Activated B cell treated with CpG ODN at 0.5 μM for 24 hours (primary cell): Measurements from ENCODE around the gene ALK. TPM values are rescaled to one million over a fixed set of nuclear protein-coding genes. Genes with fewer than 3 reads are reported as not detected.

ENCODE experiments used
- ATAC-seq: fragments of 200-7000 bp; cut with Tn5 transposase; one replicate; pipeline ENCODE4 v1.10.0; 2021; ENCODE audit warnings: low read depth, mild to moderate bottlenecking, moderate library complexity
- CTCF ChIA-PET: fragments of 350-600 bp; sonication (Branson Sonifier 250); formaldehyde crosslinking; loops from one replicate; lab custom pipeline; 2021; ENCODE audit warnings: antibody characterized with exemption; lab: Charles Lee
- POLR2A ChIA-PET: fragments of 350-600 bp; sonication (Branson Sonifier 250); formaldehyde crosslinking; loops from one replicate; lab custom pipeline; 2021; ENCODE audit warnings: antibody characterized with exemption; lab: Charles Lee
- DNase-seq: peaks from one replicate; pipeline ENCODE4 v3.0.0; 2022
- H3K27ac Mint-ChIP-seq: one replicate; pipeline ENCODE4 v1.8.0; 2020; ENCODE audit warnings: mixed read lengths
- H3K27me3 Mint-ChIP-seq: one replicate; pipeline ENCODE4 v1.8.0; 2021; ENCODE audit warnings: mixed read lengths
- H3K36me3 Mint-ChIP-seq: one replicate; pipeline ENCODE4 v1.8.0; 2021; ENCODE audit warnings: low read depth, mixed read lengths
- H3K4me1 Mint-ChIP-seq: one replicate; pipeline ENCODE4 v1.8.0; 2021; ENCODE audit warnings: mixed read lengths
- H3K4me3 Mint-ChIP-seq: one replicate; pipeline ENCODE4 v1.8.0; 2020; ENCODE audit warnings: mild to moderate bottlenecking, mixed read lengths
- H3K9me3 Mint-ChIP-seq: one replicate; pipeline ENCODE4 v1.8.0; 2020; ENCODE audit warnings: mixed read lengths
- intact Hi-C: fragments of 100-400 bp; cut with micrococcal nuclease; formaldehyde crosslinking; loops from one replicate; pipeline ENCODE4 v1.15.1; 2024
- total RNA-seq: library from RNA; stranded (reverse); gene quantifications from 2 replicates; pipeline ENCODE4 v1.2.3, GENCODE V29; 2022
- TF ChIP-seq, protein P1 (sequence below): fragments of 200-600 bp; IDR thresholded peaks from one replicate; pipeline ENCODE4 v1.8.0; 2022; ENCODE audit warnings: antibody characterized with exemption, mild to moderate bottlenecking

Gene ALK
- total RNA-seq, 1 donor from 2014 or later: not detected

DNA sequence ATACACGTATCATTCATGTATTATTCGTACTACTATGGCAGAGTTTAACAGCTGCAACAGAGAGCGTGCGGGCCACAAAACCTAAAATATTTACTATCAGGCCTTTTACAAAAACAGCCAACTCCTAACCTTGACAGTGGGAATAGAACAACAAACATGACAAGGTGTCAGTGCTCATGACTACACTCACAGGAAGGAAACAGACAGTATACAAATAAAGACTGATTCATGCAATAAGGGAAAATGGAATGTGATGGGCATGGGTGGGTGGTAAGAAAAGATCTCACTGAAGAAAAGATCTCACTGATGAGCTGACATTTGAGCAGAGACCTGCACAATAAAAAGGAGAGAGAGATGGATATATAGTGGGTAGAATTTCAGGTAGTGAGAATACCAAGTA lies 347.8 kb downstream of the ALK start:
- H3K4me3 Mint-ChIP-seq: no peak overlapping the region
- H3K4me1 Mint-ChIP-seq: no peaks in the 10 kb centered on the region
- no peaks in the 10 kb centered on the region for H3K36me3 Mint-ChIP-seq
- POLR2A ChIA-PET: no interaction called here
- CTCF ChIA-PET: no interaction called here
- intact Hi-C loops: no loop called here
- no peak for ATAC-seq
- H3K9me3 Mint-ChIP-seq: no peaks in the 10 kb centered on the region
- no peak for DNase-seq
- TF ChIP-seq, protein P1, sequence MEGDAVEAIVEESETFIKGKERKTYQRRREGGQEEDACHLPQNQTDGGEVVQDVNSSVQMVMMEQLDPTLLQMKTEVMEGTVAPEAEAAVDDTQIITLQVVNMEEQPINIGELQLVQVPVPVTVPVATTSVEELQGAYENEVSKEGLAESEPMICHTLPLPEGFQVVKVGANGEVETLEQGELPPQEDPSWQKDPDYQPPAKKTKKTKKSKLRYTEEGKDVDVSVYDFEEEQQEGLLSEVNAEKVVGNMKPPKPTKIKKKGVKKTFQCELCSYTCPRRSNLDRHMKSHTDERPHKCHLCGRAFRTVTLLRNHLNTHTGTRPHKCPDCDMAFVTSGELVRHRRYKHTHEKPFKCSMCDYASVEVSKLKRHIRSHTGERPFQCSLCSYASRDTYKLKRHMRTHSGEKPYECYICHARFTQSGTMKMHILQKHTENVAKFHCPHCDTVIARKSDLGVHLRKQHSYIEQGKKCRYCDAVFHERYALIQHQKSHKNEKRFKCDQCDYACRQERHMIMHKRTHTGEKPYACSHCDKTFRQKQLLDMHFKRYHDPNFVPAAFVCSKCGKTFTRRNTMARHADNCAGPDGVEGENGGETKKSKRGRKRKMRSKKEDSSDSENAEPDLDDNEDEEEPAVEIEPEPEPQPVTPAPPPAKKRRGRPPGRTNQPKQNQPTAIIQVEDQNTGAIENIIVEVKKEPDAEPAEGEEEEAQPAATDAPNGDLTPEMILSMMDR: no peak
- H3K27me3 Mint-ChIP-seq: peaks cover 3% of the 10 kb centered on the region
- no peak overlapping the region for H3K27ac Mint-ChIP-seq

DNA sequence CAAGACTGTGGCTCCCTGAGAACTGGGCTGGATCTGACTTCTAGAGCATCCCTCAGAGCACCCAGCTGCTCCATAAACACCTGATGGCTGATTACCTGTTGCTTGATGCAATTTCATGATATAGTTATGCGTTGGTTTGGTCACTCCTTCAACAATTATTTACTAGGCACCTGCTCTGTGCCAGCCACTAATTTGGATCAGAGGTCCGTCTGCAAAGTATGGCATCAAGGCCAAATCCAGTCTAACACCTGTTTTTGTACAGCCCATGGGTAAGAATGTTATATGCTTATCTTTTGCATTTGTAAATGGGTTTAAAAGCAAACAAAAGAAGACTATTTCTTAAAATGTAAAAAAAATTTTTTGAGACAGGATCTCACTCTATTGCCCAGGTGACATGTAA lies 348.2 kb downstream of the ALK start:
- no peak overlapping the region for H3K4me3 Mint-ChIP-seq
- H3K27ac Mint-ChIP-seq: no peak overlapping the region
- ChIA-PET POLR2A (no interaction called here), CTCF (no interaction called here)
- DNase-seq (no peak), ATAC-seq (no peak)
- TF ChIP-seq, protein P1: no peak
- H3K4me1 Mint-ChIP-seq: no peaks in the 10 kb centered on the region
- H3K9me3 Mint-ChIP-seq: no peaks in the 10 kb centered on the region
- H3K36me3 Mint-ChIP-seq: no peaks in the 10 kb centered on the region
- peaks cover 3% of the 10 kb centered on the region for H3K27me3 Mint-ChIP-seq
- intact Hi-C loops: no loop called here

DNA sequence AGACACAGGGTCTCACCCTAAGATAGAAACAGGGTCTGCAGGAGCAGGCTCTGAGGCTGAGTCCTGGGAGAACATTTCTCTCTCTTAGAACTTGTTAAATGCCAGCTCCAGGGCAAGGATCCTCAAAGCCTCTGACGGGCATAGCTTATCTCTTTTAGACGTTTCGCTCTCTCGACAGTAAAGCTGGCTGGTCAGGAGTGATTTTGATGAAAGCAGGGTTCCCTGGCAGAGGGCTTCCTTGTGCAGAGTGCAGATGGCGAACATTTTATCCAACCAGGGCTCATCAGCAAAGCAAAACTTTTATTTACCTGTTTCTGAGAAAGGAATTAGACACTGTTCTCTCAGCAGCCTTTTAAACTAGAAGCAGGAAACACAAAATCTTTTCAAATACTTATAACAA lies 350.8 kb downstream of the ALK start:
- H3K27ac Mint-ChIP-seq: no peak overlapping the region
- H3K4me3 Mint-ChIP-seq: no peak overlapping the region
- H3K27me3 Mint-ChIP-seq: peaks cover 3% of the 10 kb centered on the region
- intact Hi-C loops: no loop called here
- H3K9me3 Mint-ChIP-seq: no peaks in the 10 kb centered on the region
- CTCF ChIA-PET: no interaction called here
- no peak for DNase-seq
- H3K36me3 Mint-ChIP-seq: no peaks in the 10 kb centered on the region
- POLR2A ChIA-PET: no interaction called here
- no peaks in the 10 kb centered on the region for H3K4me1 Mint-ChIP-seq
- no peak for ATAC-seq
- TF ChIP-seq, protein P1: no peak

DNA sequence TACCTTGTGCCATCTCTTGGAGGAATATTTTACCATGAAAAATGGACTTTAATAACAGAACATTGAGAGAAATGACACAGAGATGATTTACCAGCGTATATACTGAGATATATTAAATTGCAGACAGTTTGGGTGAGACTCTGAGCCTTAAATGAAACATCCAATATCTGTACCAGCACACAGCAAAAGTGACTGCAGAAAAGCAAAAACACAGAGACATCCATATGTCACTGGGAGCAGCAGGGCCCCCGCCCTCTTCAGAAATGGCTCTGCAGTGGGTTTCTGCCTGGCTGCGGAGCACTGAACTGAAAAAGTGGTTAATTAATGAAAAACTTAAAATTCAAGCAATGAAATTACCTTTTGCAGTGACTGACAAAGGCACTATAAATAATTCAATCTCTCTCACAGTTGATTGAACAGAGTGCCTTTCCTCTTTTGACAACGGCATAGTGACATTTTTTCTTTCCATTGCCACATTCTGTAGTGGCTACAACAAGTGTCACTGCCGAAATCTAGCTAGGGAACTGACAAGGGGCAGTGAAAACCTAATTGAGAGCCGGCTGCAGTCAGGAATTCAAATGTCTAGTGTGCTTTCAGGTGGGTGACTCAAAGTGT lies 353.4 kb downstream of the ALK start:
- intact Hi-C loops: no loop called here
- Mint-ChIP-seq H3K4me3 (no peak overlapping the region), H3K36me3 (no peaks in the 10 kb centered on the region), H3K27ac (no peak overlapping the region), H3K9me3 (no peaks in the 10 kb centered on the region), H3K27me3 (peaks cover 3% of the 10 kb centered on the region), H3K4me1 (no peaks in the 10 kb centered on the region)
- no peak for DNase-seq
- TF ChIP-seq, protein P1: no peak
- ATAC-seq: no peak
- ChIA-PET CTCF (no interaction called here), POLR2A (no interaction called here)

DNA sequence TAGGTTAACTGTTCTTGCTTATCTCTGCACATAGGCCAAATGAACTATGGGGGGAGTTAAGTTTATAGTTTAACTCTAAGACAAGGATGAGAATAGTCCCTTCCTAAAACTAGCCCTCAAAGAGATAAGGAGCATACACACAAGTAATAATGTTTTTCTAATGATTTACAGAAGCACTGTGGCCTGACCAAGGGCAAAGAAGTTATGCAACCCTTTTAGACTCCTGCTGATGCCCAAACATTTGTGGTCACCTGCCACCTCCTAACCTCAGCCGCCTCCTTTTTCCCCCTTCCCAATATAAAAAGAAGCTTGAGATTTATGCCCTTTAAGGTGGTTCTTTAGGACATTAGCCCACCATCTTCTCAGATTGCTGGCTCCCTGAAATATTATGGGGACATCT lies 357.7 kb downstream of the ALK start:
- no peaks in the 10 kb centered on the region for H3K9me3 Mint-ChIP-seq
- H3K27ac Mint-ChIP-seq: no peak overlapping the region
- no peak for DNase-seq
- H3K4me1 Mint-ChIP-seq: no peaks in the 10 kb centered on the region
- H3K4me3 Mint-ChIP-seq: no peak overlapping the region
- ChIA-PET CTCF (no interaction called here), POLR2A (no interaction called here)
- intact Hi-C loops: no loop called here
- no peaks in the 10 kb centered on the region for H3K36me3 Mint-ChIP-seq
- no peak for ATAC-seq
- TF ChIP-seq, protein P1: no peak
- H3K27me3 Mint-ChIP-seq: peaks cover 2% of the 10 kb centered on the region
